Vagina (tissue), 2 donors: ENCODE data around the gene RYR2.

ENCODE experiments used
- CTCF ChIP-seq, 3 experiments: fragments of 450-650 bp in 2 of 3; fragments of 200-600 bp in 1 of 3; sonication (generic) in 1 of 3; IDR thresholded peaks; one replicate each; pipeline ENCODE4 v1.5.1; 2017 to 2019; ENCODE audit warnings: antibody characterized with exemption in 3 of 3, mild to moderate bottlenecking in 2 of 3, moderate library complexity in 2 of 3
- POLR2A ChIP-seq, 2 donors: fragments of 450-650 bp; IDR thresholded peaks; one replicate each; pipeline ENCODE4 v1.6.1; 2017; ENCODE audit warnings: antibody characterized with exemption in 2 of 2, mild to moderate bottlenecking in 2 of 2, moderate library complexity in 2 of 2
- POLR2AphosphoS5 ChIP-seq, 2 donors: sonication (generic); formaldehyde crosslinking; IDR thresholded peaks; one replicate each; pipeline ENCODE4 v1.9.0; 2017; ENCODE audit warnings: antibody characterized with exemption in 2 of 2, mild to moderate bottlenecking in 2 of 2, low read depth in 1 of 2; ENCODE audit not compliant: insufficient read depth in 1 of 2

GRCh38 chr1:237875291-237875690 lies 833.3 kb downstream of the RYR2 start:
- no peak for TF ChIP-seq CTCF (IDR thresholded peaks at IDR 0.05)
- no peak for TF ChIP-seq POLR2AphosphoS5 (IDR thresholded peaks at IDR 0.05; ENCODE audit: insufficient read depth in 1 of 2, low read depth in 1 of 2)
- no peak for TF ChIP-seq POLR2A (IDR thresholded peaks at IDR 0.05)
